Ascending aorta (tissue), 2 donors: ENCODE measurements around the gene OPA3. TPM values are rescaled to one million over a fixed set of nuclear protein-coding genes. Genes with fewer than 3 reads are reported as not detected.

Experiments
- DNase-seq, 2 donors: peaks; one replicate each; pipeline ENCODE4 v3.0.0-alpha.2; 2019; ENCODE audit warnings: low spot score in 2 of 2
- H3K27ac ChIP-seq, 2 donors: fragments of 200-600 bp; sonication (generic); one replicate each; pipeline ENCODE4 v1.5.1; 2016 to 2017; ENCODE audit warnings: mild to moderate bottlenecking in 1 of 2
- H3K27me3 ChIP-seq: fragments of 200-600 bp; sonication (generic); one replicate; pipeline ENCODE4 v1.5.1; 2017
- H3K36me3 ChIP-seq, 2 donors: fragments of 200-600 bp; sonication (generic); one replicate each; pipeline ENCODE4 v1.5.1; 2016
- H3K4me1 ChIP-seq, 2 donors: fragments of 200-600 bp; sonication (generic); one replicate each; pipeline ENCODE4 v1.5.1; 2016 to 2017; ENCODE audit warnings: mild to moderate bottlenecking in 1 of 2
- H3K4me3 ChIP-seq, 2 donors: fragments of 200-600 bp; sonication (generic); one replicate each; pipeline ENCODE4 v1.5.1; 2016 to 2017; ENCODE audit warnings: mild to moderate bottlenecking in 1 of 2
- H3K9me3 ChIP-seq, 2 donors: fragments of 200-600 bp; sonication (generic); one replicate each; pipeline ENCODE4 v1.5.1; 2016
- CTCF ChIP-seq, 3 experiments: fragments of 200-600 bp in 2 of 3; fragments of 450-650 bp in 1 of 3; sonication (generic) in 2 of 3; IDR thresholded peaks; one replicate each; pipeline ENCODE4 v1.5.1; 2016 to 2019; ENCODE audit warnings: antibody characterized with exemption in 3 of 3, mild to moderate bottlenecking in 1 of 3, moderate library complexity in 1 of 3
- intact Hi-C: fragments of 100-400 bp; cut with DNase I; formaldehyde crosslinking; loops from one replicate; pipeline ENCODE4 v1.15.1; 2023
- total RNA-seq: library from RNA; depleted of rRNA; stranded (reverse); fragments of >200 nt; gene quantifications from one replicate; pipeline ENCODE4 v1.1.0, GENCODE V29; 2016

The OPA3 gene
- total RNA-seq, 1 donor from 2014 or later: 4.5 TPM

- H3K27me3 ChIP-seq: peaks cover 2% of the 10 kb centered on the region
- H3K36me3 ChIP-seq: peaks cover 37 to 60% of the 10 kb centered on the region in 2 donors
- intact Hi-C loops: no loop called here
- no peak for DNase-seq
- TF ChIP-seq CTCF (IDR thresholded peaks at IDR 0.05): no peak
- H3K27ac ChIP-seq: peak overlapping the region in 1 of 2 donors; percentile 9
- H3K9me3 ChIP-seq: no peaks in the 10 kb centered on the region
- H3K4me3 ChIP-seq: no peak overlapping the region
- H3K4me1 ChIP-seq: peaks cover 0 to 12% of the 10 kb centered on the region in 2 donors
Observed at GRCh38 chr19:45526143-45526542, 58.5 kb downstream of the OPA3 start.

- no peak overlapping the region for H3K4me3 ChIP-seq
- H3K27me3 ChIP-seq: peaks cover 2% of the 10 kb centered on the region
- H3K4me1 ChIP-seq: peaks cover 0 to 12% of the 10 kb centered on the region in 2 donors
- no peak for DNase-seq
- no peaks in the 10 kb centered on the region for H3K9me3 ChIP-seq
- intact Hi-C loops: loop anchor here (5.0 kb wide), 2 partner anchors 33 to 168 kb away; partner anchors contain the start of genes QPCTL and SNRPD2
- no peak for TF ChIP-seq CTCF (IDR thresholded peaks at IDR 0.05)
- H3K36me3 ChIP-seq: peaks cover 51 to 74% of the 10 kb centered on the region in 2 donors
- peak overlapping the region in 1 of 2 donors; percentile 46 for H3K27ac ChIP-seq
Observed at GRCh38 chr19:45524575-45525129, 60.0 kb downstream of the OPA3 start.

DNA sequence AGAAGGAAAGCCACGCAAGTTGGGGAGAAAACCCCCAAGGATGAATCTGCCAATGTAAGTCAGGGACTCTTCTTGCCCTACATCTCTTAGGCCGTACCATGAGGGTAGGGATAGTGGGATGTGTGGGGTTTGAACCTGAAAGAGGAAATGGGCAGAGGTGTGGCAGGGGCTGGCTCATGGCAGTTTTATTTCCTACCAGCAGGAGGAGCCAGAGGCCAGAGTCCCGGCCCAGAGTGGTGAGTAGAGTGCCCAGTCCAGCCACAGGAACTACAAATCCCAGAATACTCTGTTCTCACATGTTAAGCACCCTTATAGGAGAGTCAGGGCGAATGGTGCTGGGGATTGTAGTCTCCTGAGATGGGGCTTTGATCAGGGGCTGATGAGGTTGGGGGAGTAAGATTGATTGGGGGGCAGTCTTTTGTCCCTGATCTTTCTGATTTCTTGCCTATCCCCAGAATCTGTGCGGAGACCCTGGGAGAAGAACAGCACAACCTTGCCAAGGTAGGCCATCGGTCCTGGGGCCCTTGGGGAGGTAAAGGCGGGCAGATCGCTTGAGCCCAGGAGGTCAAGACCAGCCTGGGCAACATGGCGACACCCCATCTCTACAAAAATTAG, 60.9 kb downstream of the OPA3 start:
- intact Hi-C loops: loop anchor here (1.0 to 5.0 kb wide), 4 partner anchors 15 to 169 kb away; partner anchors contain the start of genes QPCTL and SNRPD2
- no peak overlapping the region for H3K4me3 ChIP-seq
- peak; percentile 86 to 92 (median 90) for TF ChIP-seq CTCF (IDR thresholded peaks at IDR 0.05)
- H3K27ac ChIP-seq: peak overlapping the region; percentile 38 to 46
- H3K27me3 ChIP-seq: no peaks in the 10 kb centered on the region
- no peaks in the 10 kb centered on the region for H3K9me3 ChIP-seq
- H3K36me3 ChIP-seq: peaks cover 58 to 82% of the 10 kb centered on the region in 2 donors
- H3K4me1 ChIP-seq: peaks cover 0 to 6% of the 10 kb centered on the region in 2 donors
- DNase-seq: peak; percentile 47 to 89

- H3K36me3 ChIP-seq: peaks cover 72 to 97% of the 10 kb centered on the region in 2 donors
- no peak for DNase-seq
- H3K4me1 ChIP-seq: peaks cover 0 to 3% of the 10 kb centered on the region in 2 donors
- TF ChIP-seq CTCF (IDR thresholded peaks at IDR 0.05): no peak
- H3K27me3 ChIP-seq: no peaks in the 10 kb centered on the region
- intact Hi-C loops: loop anchor here (2.0 to 5.0 kb wide), 3 partner anchors 13 to 170 kb away; partner anchors contain the start of genes QPCTL and SNRPD2
- peak overlapping the region in 1 of 2 donors; percentile 38 for H3K27ac ChIP-seq
- no peaks in the 10 kb centered on the region for H3K9me3 ChIP-seq
- H3K4me3 ChIP-seq: no peak overlapping the region
Observed at GRCh38 chr19:45522010-45522941, 62.3 kb downstream of the OPA3 start.

DNA sequence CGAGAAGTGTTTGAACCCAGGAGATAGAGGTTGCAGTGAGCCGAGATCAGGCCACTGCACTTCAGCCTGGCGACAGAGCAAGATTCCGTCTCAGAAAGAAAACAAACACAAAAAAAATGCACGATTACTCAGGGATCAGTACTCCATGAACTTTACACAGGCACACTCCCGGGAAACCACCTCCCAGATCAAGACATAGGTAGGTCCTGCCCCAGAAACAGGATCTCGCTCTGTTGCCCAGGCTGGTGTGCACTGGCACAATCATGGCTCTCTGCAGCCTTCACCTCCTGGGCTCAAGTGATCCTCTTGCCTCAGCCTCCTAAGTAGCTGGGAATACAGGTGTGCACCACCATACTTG, 66.2 kb downstream of the OPA3 start:
- Histone ChIP-seq H3K9me3 (no peaks in the 10 kb centered on the region), H3K4me1 (peaks cover 0 to 10% of the 10 kb centered on the region in 2 donors), H3K36me3 (peaks cover 58 to 68% of the 10 kb centered on the region in 2 donors), H3K27me3 (no peaks in the 10 kb centered on the region), H3K27ac (no peak overlapping the region), H3K4me3 (no peak overlapping the region)
- intact Hi-C loops: no loop called here
- no peak for DNase-seq
- no peak for TF ChIP-seq CTCF (IDR thresholded peaks at IDR 0.05)
